Transverse colon (tissue), 4 donors: ENCODE measurements around the gene GCAT.

Source experiments
- CTCF ChIP-seq, 5 experiments: fragments of 200-600 bp in 3 of 5; fragments of 450-650 bp in 2 of 5; sonication (generic) in 3 of 5; IDR thresholded peaks; 1 replicate in 2 of 5; 2 replicates in 3 of 5; pipeline ENCODE4 v1.5.1; 2016 to 2017; ENCODE audit warnings: antibody characterized with exemption in 5 of 5, inconsistent platforms in 3 of 5, mild to moderate bottlenecking in 2 of 5, moderate library complexity in 1 of 5
- EP300 ChIP-seq: sonication (generic); formaldehyde crosslinking; IDR thresholded peaks from one replicate; pipeline ENCODE4 v1.6.1; 2017; ENCODE audit warnings: antibody characterized with exemption, low read depth
- POLR2A ChIP-seq: fragments of 450-650 bp; IDR thresholded peaks from one replicate; pipeline ENCODE4 v1.6.1; 2016; ENCODE audit warnings: antibody characterized with exemption, mild to moderate bottlenecking, moderate library complexity
- POLR2AphosphoS5 ChIP-seq, 3 donors: sonication (generic); formaldehyde crosslinking; IDR thresholded peaks; one replicate each; pipeline ENCODE4 v1.6.1; 2016; ENCODE audit warnings: antibody characterized with exemption in 3 of 3

- TF ChIP-seq CTCF (IDR thresholded peaks at IDR 0.05) (no peak), EP300 (no peak), POLR2AphosphoS5 (IDR thresholded peaks at IDR 0.05) (no peak), POLR2A (no peak)
Observed at GRCh38 chr22:37765498-37765897, 42.2 kb upstream of the GCAT start.
